ENCODE results near the gene MPST. TPM values are rescaled to one million over a fixed set of nuclear protein-coding genes. Genes with fewer than 3 reads are reported as not detected.
"Not testable (repeated sequence)": the region's sequence is repeated elsewhere in the genome, so short reads cannot be mapped to it uniquely, and the experiment has no call there.

MPST gene
- total and polyA plus RNA-seq, 2 donors from 2014 or later = 44.4 to 167 TPM

GRCh38 chr22:37069319-37069718 is 49.8 kb downstream of the MPST start:
- no peak for FAIRE-seq

GRCh38 chr22:37069719-37070118 is 50.2 kb downstream of the MPST start:
- Histone ChIP-seq H3K27me3 (ENCODE audit: control insufficient read depth, insufficient read depth, low read length) (peaks cover 10% of the 10 kb centered on the region), H3K4me1 (ENCODE audit: control insufficient read depth in 2 of 3, insufficient read depth in 2 of 3, low read depth in 1 of 3, low read length in 3 of 3) (no peaks in the 10 kb centered on the region), H3K9me3 (ENCODE audit: control insufficient read depth in 2 of 3, insufficient read depth in 1 of 3, low read length in 3 of 3) (peaks cover 0 to 6% (median 0%) of the 10 kb centered on the region in 3 donors), H3K9ac (ENCODE audit: low read length in 3 of 3) (no peak overlapping the region), H3K4me3 (ENCODE audit: low read length in 3 of 3) (no peak overlapping the region), H3K36me3 (ENCODE audit: control insufficient read depth in 2 of 3, insufficient read depth in 3 of 3, low read length in 3 of 3) (no peaks in the 10 kb centered on the region), H3K27ac (ENCODE audit: low read depth in 2 of 2, low read length in 2 of 2) (no peak overlapping the region)
- FAIRE-seq = no peak
- peak in 1 of 5 donors; percentile 63 for DNase-seq
- intact Hi-C loops (cut with DNase I) = no loop called here
- no peak for TF ChIP-seq CTCF (IDR thresholded peaks at IDR 0.05; ENCODE audit: borderline replicate concordance, extremely low read depth, insufficient read depth)

More at GRCh38 chr22:37069319-37069718, 49.8 kb downstream of the MPST start:
- H3K36me3 ChIP-seq (ENCODE audit: control insufficient read depth in 2 of 3, insufficient read depth in 3 of 3, low read length in 3 of 3) = no peaks in the 10 kb centered on the region
- TF ChIP-seq CTCF (IDR thresholded peaks at IDR 0.05; ENCODE audit: borderline replicate concordance, extremely low read depth, insufficient read depth) = no peak
- H3K9ac ChIP-seq (ENCODE audit: low read length in 3 of 3) = no peak overlapping the region
- intact Hi-C loops (cut with DNase I) = no loop called here
- H3K27me3 ChIP-seq (ENCODE audit: control insufficient read depth, insufficient read depth, low read length) = peaks cover 10% of the 10 kb centered on the region
- H3K4me1 ChIP-seq (ENCODE audit: control insufficient read depth in 2 of 3, insufficient read depth in 2 of 3, low read depth in 1 of 3, low read length in 3 of 3) = no peaks in the 10 kb centered on the region
- DNase-seq = no peak
- no peak overlapping the region for H3K4me3 ChIP-seq (ENCODE audit: low read length in 3 of 3)
- H3K9me3 ChIP-seq (ENCODE audit: control insufficient read depth in 2 of 3, insufficient read depth in 1 of 3, low read length in 3 of 3) = peaks cover 0 to 6% (median 0%) of the 10 kb centered on the region in 3 donors
- no peak overlapping the region for H3K27ac ChIP-seq (ENCODE audit: low read depth in 2 of 2, low read length in 2 of 2)

GRCh38 chr22:37070334-37070733 is 50.8 kb downstream of the MPST start:
- DNase-seq = peak in 1 of 5 donors; percentile 60
- Histone ChIP-seq H3K27me3 (ENCODE audit: control insufficient read depth, insufficient read depth, low read length) (peaks cover 10% of the 10 kb centered on the region), H3K4me1 (ENCODE audit: control insufficient read depth in 2 of 3, insufficient read depth in 2 of 3, low read depth in 1 of 3, low read length in 3 of 3) (no peaks in the 10 kb centered on the region), H3K9me3 (ENCODE audit: control insufficient read depth in 2 of 3, insufficient read depth in 1 of 3, low read length in 3 of 3) (peaks cover 0 to 6% (median 0%) of the 10 kb centered on the region in 3 donors), H3K36me3 (ENCODE audit: control insufficient read depth in 2 of 3, insufficient read depth in 3 of 3, low read length in 3 of 3) (no peaks in the 10 kb centered on the region), H3K9ac (ENCODE audit: low read length in 3 of 3) (no peak overlapping the region), H3K4me3 (ENCODE audit: low read length in 3 of 3) (no peak overlapping the region), H3K27ac (ENCODE audit: low read depth in 2 of 2, low read length in 2 of 2) (no peak overlapping the region)
- FAIRE-seq = no peak
- intact Hi-C loops (cut with DNase I) = no loop called here
- TF ChIP-seq CTCF (IDR thresholded peaks at IDR 0.05; ENCODE audit: borderline replicate concordance, extremely low read depth, insufficient read depth) = no peak

GRCh38 chr22:37070744-37071143 is 51.2 kb downstream of the MPST start:
- intact Hi-C loops (cut with DNase I) = no loop called here
- H3K36me3 ChIP-seq (ENCODE audit: control insufficient read depth in 2 of 3, insufficient read depth in 3 of 3, low read length in 3 of 3) = no peaks in the 10 kb centered on the region
- peaks cover 10% of the 10 kb centered on the region for H3K27me3 ChIP-seq (ENCODE audit: control insufficient read depth, insufficient read depth, low read length)
- no peak overlapping the region for H3K9ac ChIP-seq (ENCODE audit: low read length in 3 of 3)
- no peak for DNase-seq
- H3K4me1 ChIP-seq (ENCODE audit: control insufficient read depth in 2 of 3, insufficient read depth in 2 of 3, low read depth in 1 of 3, low read length in 3 of 3) = no peaks in the 10 kb centered on the region
- no peak overlapping the region for H3K4me3 ChIP-seq (ENCODE audit: low read length in 3 of 3)
- peaks cover 0 to 6% (median 0%) of the 10 kb centered on the region in 3 donors for H3K9me3 ChIP-seq (ENCODE audit: control insufficient read depth in 2 of 3, insufficient read depth in 1 of 3, low read length in 3 of 3)
- H3K27ac ChIP-seq (ENCODE audit: low read depth in 2 of 2, low read length in 2 of 2) = no peak overlapping the region
- TF ChIP-seq CTCF (IDR thresholded peaks at IDR 0.05; ENCODE audit: borderline replicate concordance, extremely low read depth, insufficient read depth) = no peak
- FAIRE-seq = no peak

- H3K27ac ChIP-seq (ENCODE audit: low read depth in 2 of 2, low read length in 2 of 2); FAIRE-seq; intact Hi-C loops (cut with DNase I): not testable (repeated sequence)
Measured at GRCh38 chr22:37071850-37072592, 52.5 kb downstream of the MPST start.

More at GRCh38 chr22:37071850-37072592, 52.5 kb downstream of the MPST start:
- not testable (repeated sequence) for H3K4me3 ChIP-seq (ENCODE audit: low read length in 3 of 3); H3K27me3 ChIP-seq (ENCODE audit: control insufficient read depth, insufficient read depth, low read length); H3K9ac ChIP-seq (ENCODE audit: low read length in 3 of 3); H3K4me1 ChIP-seq (ENCODE audit: control insufficient read depth in 2 of 3, insufficient read depth in 2 of 3, low read depth in 1 of 3, low read length in 3 of 3); DNase-seq; H3K36me3 ChIP-seq (ENCODE audit: control insufficient read depth in 2 of 3, insufficient read depth in 3 of 3, low read length in 3 of 3); H3K9me3 ChIP-seq (ENCODE audit: control insufficient read depth in 2 of 3, insufficient read depth in 1 of 3, low read length in 3 of 3)

All from kidney (tissue), 14 donors.